Esophagus squamous epithelium (tissue), 5 donors: ENCODE data around the gene POLR3GL. TPM values are rescaled to one million over a fixed set of nuclear protein-coding genes. Genes with fewer than 3 reads are reported as not detected.

ENCODE experiments used
- DNase-seq: peaks from one replicate; lab custom pipeline; 2025; lab: John Stamatoyannopoulos, UW
- H3K27ac ChIP-seq, 4 donors: fragments of 200-600 bp; sonication (generic); one replicate each; pipeline ENCODE4 v1.5.1; 2016 to 2019; ENCODE audit warnings: mild to moderate bottlenecking in 1 of 4
- H3K27me3 ChIP-seq, 4 donors: fragments of 200-600 bp; sonication (generic); 1 replicate in 3 of 4; 2 replicates in 1 of 4; pipeline versions ENCODE4 v1.5.1 to v1.6.0; 2017 to 2021; ENCODE audit warnings: antibody characterized with exemption in 1 of 4
- H3K36me3 ChIP-seq, 3 donors: fragments of 200-600 bp; sonication (generic); one replicate each; pipeline ENCODE4 v1.5.1; 2016 to 2019
- H3K4me1 ChIP-seq, 3 donors: fragments of 200-600 bp; sonication (generic); one replicate each; pipeline ENCODE4 v1.5.1; 2017 to 2019
- H3K4me3 ChIP-seq, 4 donors: fragments of 200-600 bp; sonication (generic); 1 replicate in 3 of 4; 2 replicates in 1 of 4; pipeline ENCODE4 v1.5.1; 2016 to 2019; ENCODE audit warnings: mild to moderate bottlenecking in 2 of 4, moderate library complexity in 1 of 4
- H3K9me3 ChIP-seq, 3 donors: fragments of 200-600 bp; sonication (generic); one replicate each; pipeline ENCODE4 v1.5.1; 2016 to 2019
- CTCF ChIP-seq, 6 experiments: fragments of 450-650 bp in 4 of 6; fragments of 200-600 bp in 2 of 6; sonication (generic) in 2 of 6; IDR thresholded peaks; one replicate each; pipeline ENCODE4 v1.5.1; 2016 to 2019; ENCODE audit warnings: antibody characterized with exemption in 6 of 6, mild to moderate bottlenecking in 4 of 6, moderate library complexity in 4 of 6
- POLR2A ChIP-seq, 4 donors: fragments of 450-650 bp; IDR thresholded peaks; one replicate each; pipeline ENCODE4 v1.6.1; 2017; ENCODE audit warnings: antibody characterized with exemption in 4 of 4, mild to moderate bottlenecking in 4 of 4, moderate library complexity in 3 of 4
- WGBS, 2 donors: methylation state at CpG; one replicate each; pipeline ENCODE4 v1.1.5; 2018; 5-methylcytosine and 5-hydroxymethylcytosine counted together
- intact Hi-C: fragments of 100-400 bp; cut with DNase I; formaldehyde crosslinking; loops from one replicate; pipeline ENCODE4 v1.15.0; 2022
- total RNA-seq, 4 donors: library from RNA; depleted of rRNA; stranded (reverse); fragments of >200 nt; gene quantifications; one replicate each; pipeline ENCODE4 v1.1.0, GENCODE V29; 2016
- donor health status: DM: yes; HTN: yes; CAD: no.

The POLR3GL gene
- total RNA-seq, 4 donors from 2014 or later, result 2.9 to 15.9 (median 9.8) TPM

- Histone ChIP-seq H3K27me3 (no peaks in the 10 kb centered on the region), H3K36me3 (peaks cover 0 to 16% (median 0%) of the 10 kb centered on the region in 3 donors), H3K4me1 (peaks cover 0 to 26% (median 0%) of the 10 kb centered on the region in 3 donors), H3K9me3 (no peaks in the 10 kb centered on the region), H3K4me3 (no peak overlapping the region), H3K27ac (no peak overlapping the region)
- no peak for DNase-seq
- TF ChIP-seq POLR2A (IDR thresholded peaks at IDR 0.05) (no peak), CTCF (IDR thresholded peaks at IDR 0.05) (no peak)
- intact Hi-C loops, result no loop called here
- 90 to 91% methylated on average over 4 of the region's 4 CpGs for WGBS, 2 donors
Observed at GRCh38 chr1:145949219-145949618, 15.3 kb upstream of the POLR3GL start.

GRCh38 chr1:145951526-145951925 is 13.0 kb upstream of the POLR3GL start:
- intact Hi-C loops, result no loop called here
- WGBS, 2 donors, result 100% methylated on average over 1 of the region's 1 CpG
- no peaks in the 10 kb centered on the region for H3K9me3 ChIP-seq
- H3K27ac ChIP-seq, result no peak overlapping the region
- no peak for TF ChIP-seq POLR2A (IDR thresholded peaks at IDR 0.05)
- TF ChIP-seq CTCF (IDR thresholded peaks at IDR 0.05), result no peak
- H3K27me3 ChIP-seq, result no peaks in the 10 kb centered on the region
- peaks cover 0 to 9% (median 0%) of the 10 kb centered on the region in 3 donors for H3K36me3 ChIP-seq
- H3K4me3 ChIP-seq, result no peak overlapping the region
- H3K4me1 ChIP-seq, result peaks cover 0 to 49% (median 18%) of the 10 kb centered on the region in 3 donors
- DNase-seq, result no peak

GRCh38 chr1:145952903-145953302 is 11.6 kb upstream of the POLR3GL start:
- Histone ChIP-seq H3K4me3 (no peak overlapping the region), H3K4me1 (peaks cover 0 to 62% (median 22%) of the 10 kb centered on the region in 3 donors), H3K27me3 (no peaks in the 10 kb centered on the region), H3K27ac (no peak overlapping the region), H3K9me3 (no peaks in the 10 kb centered on the region), H3K36me3 (no peaks in the 10 kb centered on the region)
- intact Hi-C loops, result no loop called here
- DNase-seq, result no peak
- no peak for TF ChIP-seq POLR2A (IDR thresholded peaks at IDR 0.05)
- TF ChIP-seq CTCF (IDR thresholded peaks at IDR 0.05), result no peak
- 100% methylated on average over 1 to 3 of the region's 3 CpGs for WGBS, 2 donors

- WGBS, 2 donors, result 86 to 92% methylated on average over 6 of the region's 6 CpGs
- Histone ChIP-seq H3K27me3 (no peaks in the 10 kb centered on the region), H3K4me3 (no peak overlapping the region), H3K27ac (no peak overlapping the region), H3K36me3 (no peaks in the 10 kb centered on the region), H3K4me1 (peaks cover 0 to 71% (median 22%) of the 10 kb centered on the region in 3 donors), H3K9me3 (no peaks in the 10 kb centered on the region)
- TF ChIP-seq POLR2A (IDR thresholded peaks at IDR 0.05), result no peak
- TF ChIP-seq CTCF (IDR thresholded peaks at IDR 0.05), result no peak
- intact Hi-C loops, result no loop called here
- no peak for DNase-seq
Observed at GRCh38 chr1:145953861-145954260, 10.6 kb upstream of the POLR3GL start.

- H3K27ac ChIP-seq, result peak overlapping the region in 3 of 4 donors; percentile 94 to 100 (median 96)
- intact Hi-C loops, result no loop called here
- WGBS, 2 donors, result 34 to 47% methylated on average over 2 of the region's 2 CpGs
Observed at GRCh38 chr1:145955436-145955835, 9.1 kb upstream of the POLR3GL start.

More at GRCh38 chr1:145955436-145955835, 9.1 kb upstream of the POLR3GL start:
- peaks cover 0 to 80% (median 25%) of the 10 kb centered on the region in 3 donors for H3K4me1 ChIP-seq
- no peak for DNase-seq
- peak overlapping the region in 1 of 4 donors; percentile 98 for H3K4me3 ChIP-seq
- no peak for TF ChIP-seq CTCF (IDR thresholded peaks at IDR 0.05)
- TF ChIP-seq POLR2A (IDR thresholded peaks at IDR 0.05), result no peak
- H3K27me3 ChIP-seq, result no peaks in the 10 kb centered on the region
- no peaks in the 10 kb centered on the region for H3K36me3 ChIP-seq
- H3K9me3 ChIP-seq, result no peaks in the 10 kb centered on the region
